D721Med (cell line): ENCODE measurements around the gene IPCEF1.

Experiments
- DNase-seq: peaks from one replicate; pipeline ENCODE4 v3.0.0; 2011; ENCODE audit warnings: low spot score; ENCODE audit not compliant: insufficient read length
- FAIRE-seq: peaks from 2 replicates; lab custom pipeline; 2011; peaks lifted over from hg19 to GRCh38; lab: Jason Lieb, UNC
- TF ChIP-seq, protein P1 (sequence below): IDR thresholded peaks from 2 replicates; pipeline ENCODE4 v1.5.1; 2012; ENCODE audit warnings: mild to moderate bottlenecking, control low read depth; ENCODE audit not compliant: insufficient read depth; ENCODE audit errors: missing control alignments

The IPCEF1 gene

DNA sequence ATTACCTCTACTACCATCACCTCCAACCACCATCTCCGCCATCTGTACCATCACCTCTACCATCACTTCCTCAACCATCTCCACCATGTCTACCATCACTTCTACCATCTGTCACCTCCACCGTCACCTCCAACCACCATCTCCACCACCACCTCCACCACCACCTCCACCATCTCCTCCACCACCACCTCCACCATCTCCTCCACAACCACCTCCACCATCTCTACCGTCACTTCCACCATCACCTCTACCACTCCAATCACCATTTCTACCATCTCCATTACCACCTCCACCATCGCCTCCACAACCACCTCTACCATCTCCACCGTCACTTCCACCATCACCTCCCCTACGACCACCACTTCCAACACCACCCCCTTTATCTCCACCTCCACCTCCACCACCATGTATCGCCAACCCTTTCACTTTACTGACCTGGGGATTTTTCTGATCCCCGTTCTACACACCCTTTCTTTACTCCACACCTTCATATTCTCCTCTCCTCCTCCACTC, 2.3 kb downstream of the IPCEF1 start:
- no peak for FAIRE-seq

DNA sequence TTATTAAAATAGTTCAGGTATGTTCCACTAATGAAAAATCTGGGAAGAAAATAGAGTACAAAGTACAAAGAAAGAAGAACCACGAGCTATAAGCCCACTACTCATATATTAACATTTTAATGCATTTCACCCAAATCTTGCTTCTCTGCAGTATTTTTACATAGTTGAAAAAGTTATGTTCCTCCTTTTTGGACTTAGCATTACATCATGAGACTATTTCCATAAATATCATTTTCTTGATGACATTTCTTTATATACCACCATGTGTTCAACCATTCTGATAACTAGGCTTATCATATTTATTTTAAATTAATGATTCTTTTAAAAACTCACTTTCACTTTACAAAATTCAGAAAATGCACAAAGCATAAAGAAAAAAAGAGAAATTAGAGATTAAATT, 3.0 kb downstream of the IPCEF1 start:
- no peak for FAIRE-seq
- TF ChIP-seq, protein P1, sequence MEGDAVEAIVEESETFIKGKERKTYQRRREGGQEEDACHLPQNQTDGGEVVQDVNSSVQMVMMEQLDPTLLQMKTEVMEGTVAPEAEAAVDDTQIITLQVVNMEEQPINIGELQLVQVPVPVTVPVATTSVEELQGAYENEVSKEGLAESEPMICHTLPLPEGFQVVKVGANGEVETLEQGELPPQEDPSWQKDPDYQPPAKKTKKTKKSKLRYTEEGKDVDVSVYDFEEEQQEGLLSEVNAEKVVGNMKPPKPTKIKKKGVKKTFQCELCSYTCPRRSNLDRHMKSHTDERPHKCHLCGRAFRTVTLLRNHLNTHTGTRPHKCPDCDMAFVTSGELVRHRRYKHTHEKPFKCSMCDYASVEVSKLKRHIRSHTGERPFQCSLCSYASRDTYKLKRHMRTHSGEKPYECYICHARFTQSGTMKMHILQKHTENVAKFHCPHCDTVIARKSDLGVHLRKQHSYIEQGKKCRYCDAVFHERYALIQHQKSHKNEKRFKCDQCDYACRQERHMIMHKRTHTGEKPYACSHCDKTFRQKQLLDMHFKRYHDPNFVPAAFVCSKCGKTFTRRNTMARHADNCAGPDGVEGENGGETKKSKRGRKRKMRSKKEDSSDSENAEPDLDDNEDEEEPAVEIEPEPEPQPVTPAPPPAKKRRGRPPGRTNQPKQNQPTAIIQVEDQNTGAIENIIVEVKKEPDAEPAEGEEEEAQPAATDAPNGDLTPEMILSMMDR, result no peak
- no peak for DNase-seq

More for the DNA sequence above, 2.3 kb downstream of the IPCEF1 start:
- TF ChIP-seq, protein P1, result no peak
- DNase-seq, result no peak

DNA sequence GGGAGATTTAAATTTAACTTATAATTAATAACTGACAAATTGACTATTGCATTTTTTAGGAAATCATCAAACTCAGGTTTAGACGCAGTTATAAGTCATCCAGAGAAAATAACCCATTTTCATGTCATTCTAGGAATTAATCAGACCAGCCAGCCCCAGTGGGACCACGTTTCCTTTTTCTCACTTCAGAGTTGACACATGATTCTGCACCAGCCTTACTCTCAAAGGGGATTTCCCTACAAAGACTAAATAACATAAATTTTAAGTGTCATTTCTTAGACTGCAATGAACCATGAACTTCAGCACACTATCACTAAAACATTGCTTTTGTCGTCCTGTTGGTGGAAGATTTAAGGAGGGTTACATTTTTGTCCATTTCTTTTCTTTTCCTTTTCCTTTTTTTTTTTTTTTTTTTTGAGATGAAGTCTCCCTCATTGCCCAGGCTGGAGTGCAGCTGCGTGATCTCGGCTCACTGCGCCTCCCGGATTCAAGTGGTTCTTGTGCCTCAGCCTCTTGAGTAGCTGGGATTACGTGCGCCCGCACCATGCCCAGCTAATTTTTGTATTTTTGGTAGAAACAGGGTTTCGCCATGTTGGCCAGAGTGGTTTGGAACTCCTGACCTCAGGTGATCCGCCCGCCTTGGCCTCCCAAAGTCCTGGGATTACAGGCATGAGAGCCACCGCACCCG, 3.6 kb downstream of the IPCEF1 start:
- FAIRE-seq (no peak), DNase-seq (no peak)
- TF ChIP-seq, protein P1, result no peak

DNA sequence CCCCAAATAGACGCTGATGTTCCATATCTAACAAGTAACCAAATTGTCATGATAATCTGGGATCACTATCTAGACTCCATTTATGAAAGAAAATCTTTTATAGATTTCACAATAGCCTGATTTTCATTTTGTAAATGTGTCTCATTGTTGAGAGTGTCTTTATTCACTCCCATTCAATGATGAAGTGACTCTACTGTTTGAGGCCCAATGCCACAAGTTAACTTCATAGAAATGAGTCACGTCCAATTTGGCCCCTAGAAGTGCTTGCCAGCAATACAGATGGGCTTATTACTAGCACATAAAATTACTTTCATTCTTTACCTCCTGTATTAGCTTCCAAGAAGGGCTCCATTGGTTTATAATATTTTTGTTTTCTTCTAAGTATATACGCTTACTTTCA, 6.3 kb downstream of the IPCEF1 start:
- TF ChIP-seq, protein P1, result no peak
- FAIRE-seq (no peak), DNase-seq (no peak)

DNA sequence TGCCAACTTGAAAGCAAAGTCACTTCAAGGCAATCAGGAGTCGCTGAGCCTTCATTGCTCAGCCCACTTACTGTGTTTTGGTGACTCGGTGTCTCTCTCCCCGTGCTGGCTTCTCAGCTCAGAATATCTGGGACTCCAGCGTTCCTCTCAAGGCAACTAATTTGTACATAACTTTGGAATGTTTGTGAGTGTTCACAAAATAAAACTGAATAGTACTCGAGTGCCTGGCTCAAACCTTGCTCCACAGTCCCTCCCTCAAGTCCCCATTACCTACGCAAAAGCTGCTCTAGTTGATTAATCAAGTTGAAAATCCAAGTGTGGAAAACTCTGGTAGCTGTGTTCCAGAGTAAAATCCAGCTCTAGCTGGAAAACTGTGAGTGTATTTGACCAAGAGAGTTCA, 8.6 kb downstream of the IPCEF1 start:
- DNase-seq, result no peak

DNA sequence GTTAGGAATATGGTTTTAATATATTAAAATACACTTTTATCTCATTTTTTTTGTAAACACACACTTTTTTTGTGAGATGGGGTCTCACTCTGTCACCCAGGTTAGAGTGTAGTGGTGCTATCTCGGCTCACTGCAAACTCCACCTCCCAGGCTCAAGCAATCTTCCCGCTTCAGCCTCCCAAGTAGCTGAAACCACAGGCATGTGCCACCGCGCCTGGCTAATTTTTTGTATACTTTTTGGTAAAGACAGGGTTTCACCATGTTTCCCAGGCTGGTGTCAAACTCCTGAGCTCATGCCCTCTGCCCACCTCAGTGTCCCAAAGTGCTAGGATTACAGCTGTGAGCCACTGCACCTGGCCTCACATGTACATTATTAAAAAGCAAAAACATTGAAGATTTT, 10.8 kb downstream of the IPCEF1 start:
- no peak for DNase-seq
- TF ChIP-seq, protein P1, result no peak

More for the DNA sequence above, 8.6 kb downstream of the IPCEF1 start:
- FAIRE-seq, result no peak
- TF ChIP-seq, protein P1, result no peak

More for the DNA sequence above, 10.8 kb downstream of the IPCEF1 start:
- no peak for FAIRE-seq
